Psoas muscle (tissue), 8 donors: ENCODE measurements around the gene CACNA1D. TPM values are rescaled to one million over a fixed set of nuclear protein-coding genes. Genes with fewer than 3 reads are reported as not detected.

Source experiments
- ATAC-seq, 4 donors: fragments of 200-7000 bp; cut with Tn5 transposase; one replicate each; pipeline ENCODE4 v1.9.1; 2020; ENCODE audit warnings: moderate library complexity in 3 of 4, mild to moderate bottlenecking in 2 of 4
- DNase-seq, 2 donors: peaks; one replicate each; pipeline ENCODE4 v3.0.0-alpha.2; 2020
- H3K27ac ChIP-seq: fragments of 200-600 bp; one replicate; pipeline ENCODE4 v1.8.0; 2022
- H3K27me3 ChIP-seq, 3 donors: fragments of 200-600 bp in 1 of 3; one replicate each; pipeline versions ENCODE4 v1.6.1 to v1.8.0; 2013 to 2022; ENCODE audit warnings: low read length in 2 of 3, mild to moderate bottlenecking in 2 of 3, moderate library complexity in 1 of 3; ENCODE audit not compliant: insufficient read depth in 3 of 3
- H3K36me3 ChIP-seq, 2 donors: fragments of 200-600 bp in 1 of 2; one replicate each; pipeline versions ENCODE4 v1.6.1 to v1.8.0; 2013 to 2022; ENCODE audit warnings: low read depth in 1 of 2, mild to moderate bottlenecking in 1 of 2, moderate library complexity in 1 of 2; ENCODE audit not compliant: insufficient read depth in 1 of 2
- H3K4me1 ChIP-seq: fragments of 200-600 bp; one replicate; pipeline ENCODE4 v1.8.0; 2022
- H3K4me3 ChIP-seq: fragments of 200-600 bp; one replicate; pipeline ENCODE4 v1.8.0; 2022; ENCODE audit warnings: mild to moderate bottlenecking
- H3K9me3 ChIP-seq: fragments of 200-600 bp; one replicate; pipeline ENCODE4 v1.8.0; 2022
- WGBS, 3 donors: extraction: QIAGEN DNeasy Blood & Tissue Kit; methylation state at CpG; one replicate each; pipeline versions ENCODE4 v1.1.6 to v1.1.7; 2013; 5-methylcytosine and 5-hydroxymethylcytosine counted together
- intact Hi-C, 2 donors: fragments of 100-400 bp; cut with DNase I; formaldehyde crosslinking; loops; one replicate each; pipeline versions ENCODE4 v1.11.0 to v1.14.2; 2022
- polyA plus RNA-seq, 3 donors: library from polyadenylated mRNA; stranded (reverse); fragments of 200-250 nt; gene quantifications; one replicate each; pipeline ENCODE4 v1.2.3, GENCODE V29; 2013
- total RNA-seq, 4 donors: library from RNA; stranded (reverse); fragmentation: NEBNext Ultra II Directional in 2 of 4; extraction: Animal tissue kit (Norgen Biotek cat#: 25700) in 2 of 4; gene quantifications; one replicate each; pipeline versions ENCODE4 v1.2.1 to v1.2.4, GENCODE V29; 2021 to 2023
- TF ChIP-seq, protein P1 (sequence below): fragments of 200-600 bp; IDR thresholded peaks from one replicate; pipeline ENCODE4 v1.8.0; 2022; ENCODE audit warnings: antibody characterized with exemption
- donor health status: healthy with polysubstance abuse.
- donor health status: DM: no; HTN: no; CAD: no; lungs with moderate emphysema.
- donor health status: Bipolar disorder and iron deficiency.
- donor health status: healthy.
- donor health status: DM: yes; HTN: yes; CAD: no.
- donor health status: DM: no; HTN: no; CAD: no.
- donor health status: DM: no; HTN: no; CAD: no.
- donor health status: DM: yes; HTN: yes; CAD: no.

Gene CACNA1D
- total and polyA plus RNA-seq, 7 donors = 0.05 to 0.82 (median 0.28) TPM; not detected in 2

DNA sequence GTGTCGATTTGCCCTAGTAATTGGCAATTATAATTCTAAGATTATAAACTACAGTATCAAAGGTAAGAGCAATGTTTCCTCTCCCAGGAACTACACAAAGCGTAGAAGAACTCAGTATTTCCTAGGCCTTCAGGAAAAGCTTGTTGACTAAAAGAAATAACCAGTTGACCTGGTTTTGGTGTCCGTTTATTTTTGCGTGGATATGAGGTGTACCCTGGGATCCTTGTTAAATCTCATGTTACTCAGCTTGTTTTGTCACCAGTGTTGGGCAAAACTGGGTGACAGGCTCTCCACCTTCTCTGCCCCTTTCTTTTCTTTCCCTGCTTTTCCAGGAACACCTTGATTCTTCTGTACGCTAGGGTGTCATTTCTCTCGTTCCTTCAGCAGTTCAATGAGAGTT, 97.2 kb downstream of the CACNA1D start:
- ATAC-seq (no peak), DNase-seq (no peak)
- WGBS, 3 donors = 89 to 91% (median 91%) methylated on average over 6 of the region's 6 CpGs
- TF ChIP-seq, protein P1, sequence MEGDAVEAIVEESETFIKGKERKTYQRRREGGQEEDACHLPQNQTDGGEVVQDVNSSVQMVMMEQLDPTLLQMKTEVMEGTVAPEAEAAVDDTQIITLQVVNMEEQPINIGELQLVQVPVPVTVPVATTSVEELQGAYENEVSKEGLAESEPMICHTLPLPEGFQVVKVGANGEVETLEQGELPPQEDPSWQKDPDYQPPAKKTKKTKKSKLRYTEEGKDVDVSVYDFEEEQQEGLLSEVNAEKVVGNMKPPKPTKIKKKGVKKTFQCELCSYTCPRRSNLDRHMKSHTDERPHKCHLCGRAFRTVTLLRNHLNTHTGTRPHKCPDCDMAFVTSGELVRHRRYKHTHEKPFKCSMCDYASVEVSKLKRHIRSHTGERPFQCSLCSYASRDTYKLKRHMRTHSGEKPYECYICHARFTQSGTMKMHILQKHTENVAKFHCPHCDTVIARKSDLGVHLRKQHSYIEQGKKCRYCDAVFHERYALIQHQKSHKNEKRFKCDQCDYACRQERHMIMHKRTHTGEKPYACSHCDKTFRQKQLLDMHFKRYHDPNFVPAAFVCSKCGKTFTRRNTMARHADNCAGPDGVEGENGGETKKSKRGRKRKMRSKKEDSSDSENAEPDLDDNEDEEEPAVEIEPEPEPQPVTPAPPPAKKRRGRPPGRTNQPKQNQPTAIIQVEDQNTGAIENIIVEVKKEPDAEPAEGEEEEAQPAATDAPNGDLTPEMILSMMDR = no peak
- Histone ChIP-seq H3K27me3 (no peaks in the 10 kb centered on the region), H3K4me3 (no peak overlapping the region), H3K36me3 (no peaks in the 10 kb centered on the region), H3K4me1 (no peaks in the 10 kb centered on the region), H3K9me3 (no peaks in the 10 kb centered on the region), H3K27ac (no peak overlapping the region)
- intact Hi-C loops = no loop called here

GRCh38 chr3:53592862-53593261, 98.5 kb downstream of the CACNA1D start:
- intact Hi-C loops = no loop called here
- DNase-seq (no peak), ATAC-seq (no peak)
- H3K27ac ChIP-seq = no peak overlapping the region
- H3K4me3 ChIP-seq = no peak overlapping the region
- H3K27me3 ChIP-seq = peaks cover 0 to 3% (median 0%) of the 10 kb centered on the region in 3 donors
- no peaks in the 10 kb centered on the region for H3K9me3 ChIP-seq
- WGBS, 3 donors = 74 to 77% (median 74%) methylated on average over 7 of the region's 7 CpGs
- H3K36me3 ChIP-seq = no peaks in the 10 kb centered on the region
- no peaks in the 10 kb centered on the region for H3K4me1 ChIP-seq
- TF ChIP-seq, protein P1 = no peak

DNA sequence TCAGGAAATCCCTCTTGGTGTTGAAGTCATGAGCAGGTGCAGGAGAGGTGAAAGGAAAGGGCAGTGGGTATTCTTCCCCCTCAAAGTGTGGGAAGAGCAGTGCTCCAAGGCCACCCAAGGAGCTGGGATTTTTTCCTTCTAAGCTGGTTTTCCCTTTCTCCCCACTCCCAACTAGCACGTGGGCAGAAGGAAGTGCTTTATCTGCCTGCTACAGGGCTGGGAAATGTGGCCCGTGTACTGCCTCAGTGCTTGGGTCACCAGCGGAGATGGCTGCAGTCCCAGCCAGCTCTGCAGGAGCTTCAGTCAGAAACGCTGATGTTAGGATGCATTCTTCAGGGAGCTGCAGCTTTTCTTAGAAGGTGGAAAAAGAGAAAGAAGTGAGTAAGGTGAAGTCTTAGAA, 99.2 kb downstream of the CACNA1D start:
- WGBS, 3 donors = 35 to 40% (median 40%) methylated on average over 4 of the region's 4 CpGs
- ATAC-seq (no peak), DNase-seq (no peak)
- Histone ChIP-seq H3K27ac (no peak overlapping the region), H3K36me3 (no peaks in the 10 kb centered on the region), H3K27me3 (peaks cover 0 to 3% (median 0%) of the 10 kb centered on the region in 3 donors), H3K4me3 (no peak overlapping the region), H3K4me1 (no peaks in the 10 kb centered on the region), H3K9me3 (no peaks in the 10 kb centered on the region)
- TF ChIP-seq, protein P1 = no peak
- intact Hi-C loops = no loop called here

DNA sequence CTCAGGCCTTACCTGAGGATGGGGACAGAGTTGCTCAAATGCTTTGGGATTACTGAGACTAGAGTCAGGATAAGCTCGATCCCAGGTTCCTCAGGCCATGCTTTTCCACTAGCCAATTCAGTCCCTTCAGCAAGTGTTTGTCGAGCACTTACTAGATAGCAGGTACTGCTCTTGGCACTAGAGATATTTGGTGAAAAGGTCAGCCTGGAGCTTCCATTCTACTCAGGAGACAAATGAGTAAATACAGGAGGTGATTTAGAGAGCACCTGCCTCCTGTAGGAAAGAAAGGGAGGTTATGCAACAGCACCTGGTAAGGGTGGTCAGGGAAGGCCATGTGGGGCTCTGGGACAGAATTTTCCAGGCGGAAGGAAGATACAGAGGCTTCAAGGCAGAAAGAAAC, 99.9 kb downstream of the CACNA1D start:
- TF ChIP-seq, protein P1 = no peak
- intact Hi-C loops = no loop called here
- no peak for ATAC-seq
- Histone ChIP-seq H3K27ac (no peak overlapping the region), H3K36me3 (no peaks in the 10 kb centered on the region), H3K4me3 (no peak overlapping the region), H3K27me3 (peaks cover 0 to 3% (median 0%) of the 10 kb centered on the region in 3 donors), H3K4me1 (no peaks in the 10 kb centered on the region), H3K9me3 (no peaks in the 10 kb centered on the region)
- DNase-seq = no peak
- WGBS, 3 donors = 89 to 93% (median 91%) methylated on average over 3 of the region's 3 CpGs

DNA sequence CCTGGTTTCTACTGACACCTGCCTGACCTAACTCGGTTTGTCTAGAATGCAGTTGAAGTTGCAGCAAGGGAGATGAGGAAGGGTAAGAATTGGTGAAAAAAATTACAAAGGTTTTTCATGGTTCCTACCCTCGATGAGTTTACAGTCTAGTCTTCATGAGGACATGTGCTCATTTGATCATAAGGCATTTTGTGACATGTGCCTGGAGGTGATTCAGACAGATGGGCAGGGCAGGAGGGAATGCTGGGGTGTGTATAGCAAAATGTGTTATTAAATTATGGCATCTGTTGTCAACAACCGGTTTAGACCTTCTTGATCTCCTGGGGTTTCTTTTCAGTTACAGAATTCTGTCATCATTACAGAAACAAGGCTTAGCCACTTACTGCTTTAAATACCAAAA, 101.2 kb downstream of the CACNA1D start:
- H3K27me3 ChIP-seq = peaks cover 0 to 3% (median 0%) of the 10 kb centered on the region in 3 donors
- no peaks in the 10 kb centered on the region for H3K4me1 ChIP-seq
- intact Hi-C loops = no loop called here
- TF ChIP-seq, protein P1 = no peak
- H3K36me3 ChIP-seq = no peaks in the 10 kb centered on the region
- no peak overlapping the region for H3K4me3 ChIP-seq
- H3K27ac ChIP-seq = no peak overlapping the region
- ATAC-seq = no peak
- no peaks in the 10 kb centered on the region for H3K9me3 ChIP-seq
- 81 to 87% (median 82%) methylated on average over 3 of the region's 3 CpGs for WGBS, 3 donors
- no peak for DNase-seq
